Measurements from ENCODE around the gene CFD. TPM values are rescaled to one million over a fixed set of nuclear protein-coding genes. Genes with fewer than 3 reads are reported as not detected.

Gene CFD
- total and polyA plus RNA-seq, 12 donors: 21.1 to 583 (median 98.6) TPM

GRCh38 chr19:866769-867300 is 7.4 kb downstream of the CFD start:
- DNase-seq (no peak), ATAC-seq (no peak)
- H3K4me3 ChIP-seq: no peak overlapping the region
- 82 to 83% methylated on average over 30 to 36 of the region's 38 CpGs for WGBS, 2 donors
- H3K9me3 ChIP-seq: no peaks in the 10 kb centered on the region
- TF ChIP-seq CTCF (IDR thresholded peaks at IDR 0.05): no peak
- peaks cover 0 to 40% (median 12%) of the 10 kb centered on the region in 9 donors for H3K36me3 ChIP-seq
- H3K4me1 ChIP-seq: peaks cover 0 to 37% (median 10%) of the 10 kb centered on the region in 9 donors
- H3K27me3 ChIP-seq: peaks cover 0 to 16% (median under 1%) of the 10 kb centered on the region in 7 donors
- intact Hi-C loops (cut with DNase I): loop anchor here in 3 of 10 donors (10.0 kb wide), 3 partner anchors 92 to 118 kb away; partner anchors contain the start of gene WDR18 (in 1 of the 3)
- peak overlapping the region in 1 of 10 donors; percentile 5 for H3K27ac ChIP-seq

DNA sequence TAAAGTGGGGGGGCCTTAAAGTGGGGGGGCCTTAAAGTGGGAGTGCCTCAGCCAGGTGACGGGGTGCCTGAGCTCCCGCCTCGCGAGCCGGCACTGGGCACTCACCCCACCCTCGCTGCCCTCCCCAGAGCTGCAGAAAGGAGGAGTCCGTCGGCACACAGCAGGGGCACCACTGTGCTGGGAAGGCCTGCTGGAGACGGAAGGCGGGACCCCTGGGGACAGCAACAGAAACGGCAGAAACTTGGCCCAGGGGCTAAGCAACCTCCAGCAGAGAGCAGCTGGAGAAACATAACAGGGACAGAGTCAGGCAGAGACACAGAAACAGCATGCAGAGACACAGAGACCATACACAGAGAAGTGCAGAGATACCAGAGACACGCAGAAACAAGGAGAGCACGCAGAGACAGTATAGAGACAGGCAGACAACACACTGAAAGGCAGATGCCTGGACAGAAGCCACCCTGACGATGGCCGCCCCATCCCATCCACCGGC is 7.9 kb downstream of the CFD start:
- DNase-seq: no peak
- intact Hi-C loops (cut with DNase I): loop anchor here in 3 of 10 donors (10.0 kb wide), 3 partner anchors 93 to 117 kb away; partner anchors contain the start of gene WDR18 (in 1 of the 3)

GRCh38 chr19:867855-868457 is 8.5 kb downstream of the CFD start:
- DNase-seq (no peak), ATAC-seq (no peak)
- Histone ChIP-seq H3K4me1 (peaks cover 0 to 45% (median 8%) of the 10 kb centered on the region in 9 donors), H3K9me3 (no peaks in the 10 kb centered on the region), H3K4me3 (no peak overlapping the region), H3K27ac (peak overlapping the region in 3 of 10 donors; percentile 5 to 61 (median 29)), H3K27me3 (peaks cover 0 to 9% (median 0%) of the 10 kb centered on the region in 7 donors), H3K36me3 (peaks cover 0 to 45% (median 12%) of the 10 kb centered on the region in 9 donors)
- no peak for TF ChIP-seq CTCF (IDR thresholded peaks at IDR 0.05)
- WGBS, 2 donors: 92 to 94% methylated on average over 39 of the region's 39 CpGs
- intact Hi-C loops (cut with DNase I): loop anchor here in 3 of 10 donors (10.0 kb wide), 3 partner anchors 93 to 117 kb away; partner anchors contain the start of gene WDR18 (in 1 of the 3)

More for the DNA sequence above, 7.9 kb downstream of the CFD start:
- WGBS, 2 donors: 65 to 78% methylated on average over 16 of the region's 16 CpGs
- H3K9me3 ChIP-seq: no peaks in the 10 kb centered on the region
- peaks cover 0 to 42% (median 10%) of the 10 kb centered on the region in 9 donors for H3K4me1 ChIP-seq
- peaks cover 0 to 14% (median 0%) of the 10 kb centered on the region in 7 donors for H3K27me3 ChIP-seq
- no peak for TF ChIP-seq CTCF (IDR thresholded peaks at IDR 0.05)
- no peak overlapping the region for H3K4me3 ChIP-seq
- peak overlapping the region in 2 of 10 donors; percentile 5 to 29 for H3K27ac ChIP-seq
- H3K36me3 ChIP-seq: peaks cover 0 to 45% (median 12%) of the 10 kb centered on the region in 9 donors
- peak in 3 of 8 donors; percentile 6 to 21 (median 9) for ATAC-seq

GRCh38 chr19:868458-869244 is 9.2 kb downstream of the CFD start:
- no peak for TF ChIP-seq CTCF (IDR thresholded peaks at IDR 0.05)
- ATAC-seq (peak in 1 of 8 donors; percentile 1), DNase-seq (no peak)
- intact Hi-C loops (cut with DNase I): loop anchor here in 3 of 10 donors (10.0 kb wide), 3 partner anchors 94 to 116 kb away; partner anchors contain the start of gene WDR18 (in 1 of the 3)
- no peaks in the 10 kb centered on the region for H3K9me3 ChIP-seq
- peak overlapping the region in 6 of 10 donors; percentile 37 to 81 (median 62) for H3K27ac ChIP-seq
- H3K4me1 ChIP-seq: peaks cover 0 to 45% (median 8%) of the 10 kb centered on the region in 9 donors
- H3K27me3 ChIP-seq: peaks cover 0 to 4% (median 0%) of the 10 kb centered on the region in 7 donors
- peaks cover 0 to 49% (median 13%) of the 10 kb centered on the region in 9 donors for H3K36me3 ChIP-seq
- no peak overlapping the region for H3K4me3 ChIP-seq
- 91 to 94% methylated on average over 34 of the region's 34 CpGs for WGBS, 2 donors

All from heart right ventricle (tissue), 16 donors.